HCT116 (cell line): Measurements from ENCODE around the gene PTPRR. TPM values are rescaled to one million over a fixed set of nuclear protein-coding genes. Genes with fewer than 3 reads are reported as not detected.

Experiments used
- ATAC-seq: fragments of 200-7000 bp; cut with Tn5 transposase; 2 replicates; pipeline ENCODE4 v1.9.1; 2020; ENCODE audit warnings: mild to moderate bottlenecking, moderate library complexity
- BruUV-seq: library from RNA; stranded (reverse); fragments of 400-500 nt; replicated peaks from 2 replicates; lab custom pipeline; 2021; lab: Mats Ljungman, UMichigan
- CTCF ChIA-PET: fragments of 300-600 bp; sonication (Branson Sonifier 250); formaldehyde crosslinking; loops from one replicate; lab custom pipeline; 2021; ENCODE audit warnings: antibody characterized with exemption; lab: Charles Lee
- POLR2A ChIA-PET: fragments of 300-600, 350-600 bp; sonication (Branson Sonifier 250); formaldehyde crosslinking; loops from one replicate; lab custom pipeline; 2021; ENCODE audit warnings: antibody characterized with exemption; lab: Charles Lee
- RAD21 ChIA-PET, 2 experiments: fragments of 300-600 bp; sonication (Branson Sonifier 250); formaldehyde crosslinking; loops; one replicate each; lab custom pipeline; 2023; ENCODE audit warnings: low total read pairs in 2 of 2; ENCODE audit not compliant: uncharacterized antibody in 2 of 2, unreplicated experiment in 2 of 2, low non-redundant PET in 1 of 2; lab: Charles Lee
- DNase-seq: peaks from one replicate; pipeline ENCODE4 v3.0.0-alpha.2; 2010; ENCODE audit warnings: low read depth, low spot score
- H2AFZ ChIP-seq: fragments of 200-600 bp; shearing (Covaris generic), sonication (generic); 2 replicates; pipeline ENCODE4 v1.6.1; 2017; ENCODE audit warnings: low read depth, mixed run types, mixed read lengths, antibody characterized with exemption, low read length; ENCODE audit not compliant: poor library complexity, severe bottlenecking
- H3K27ac ChIP-seq: 2 replicates; pipeline ENCODE4 v1.5.1; 2012; ENCODE audit warnings: low read depth, low read length
- H3K27me3 ChIP-seq: fragments of 200-600 bp; sonication (generic); 2 replicates; pipeline ENCODE4 v1.6.1; 2016; ENCODE audit warnings: mixed run types, low read length, mixed read lengths; ENCODE audit not compliant: insufficient read depth
- H3K36me3 ChIP-seq, 2 experiments: fragments of 200-500 bp in 1 of 2; fragments of 200-600 bp in 1 of 2; sonication (Bioruptor generic) in 1 of 2; sonication (generic) in 1 of 2; 2 replicates each; pipeline versions ENCODE4 v1.5.1 to v1.6.1; 2014 to 2016; ENCODE audit warnings: low read length in 2 of 2, inconsistent platforms in 1 of 2, mixed read lengths in 1 of 2, mixed run types in 1 of 2; ENCODE audit not compliant: insufficient read depth in 2 of 2, control insufficient read depth in 1 of 2
- H3K4me1 ChIP-seq, 2 experiments: fragments of 200-600 bp in 1 of 2; sonication (generic) in 1 of 2; 2 replicates each; pipeline versions ENCODE4 v1.5.1 to v1.6.1; 2012 to 2017; ENCODE audit warnings: low read length in 2 of 2, inconsistent platforms in 1 of 2, mild to moderate bottlenecking in 1 of 2, mixed read lengths in 1 of 2, mixed run types in 1 of 2, moderate library complexity in 1 of 2; ENCODE audit not compliant: insufficient read depth in 2 of 2, control insufficient read depth in 1 of 2
- H3K4me2 ChIP-seq: fragments of 200-600 bp; sonication (generic); 2 replicates; pipeline ENCODE4 v1.6.1; 2017; ENCODE audit warnings: mixed run types, low read length, mixed read lengths
- H3K4me3 ChIP-seq, 2 experiments: fragments of 200-600 bp in 1 of 2; sonication (generic) in 1 of 2; replicated peaks in 1 of 2; 2 replicates each; pipeline ENCODE4 v1.5.1; 2011 to 2016; ENCODE audit warnings: low read length in 2 of 2, control low read depth in 1 of 2, low read depth in 1 of 2, mild to moderate bottlenecking in 1 of 2, mixed read lengths in 1 of 2, mixed run types in 1 of 2
- H3K79me2 ChIP-seq: fragments of 200-600 bp; sonication (generic); 2 replicates; pipeline ENCODE4 v1.6.1; 2017; ENCODE audit warnings: mild to moderate bottlenecking, mixed run types, low read length, moderate library complexity, mixed read lengths; ENCODE audit not compliant: insufficient read depth
- H3K9ac ChIP-seq: fragments of 200-600 bp; sonication (generic); 2 replicates; pipeline ENCODE4 v1.6.1; 2016; ENCODE audit warnings: low read length, mixed read lengths
- H3K9me2 ChIP-seq: fragments of 200-600 bp; sonication (generic), shearing (Covaris generic); 2 replicates; pipeline ENCODE4 v1.6.1; 2017; ENCODE audit warnings: mixed run types, mild to moderate bottlenecking, moderate library complexity; ENCODE audit not compliant: insufficient read depth
- H3K9me3 ChIP-seq, 2 experiments: fragments of 200-500 bp in 1 of 2; fragments of 200-600 bp in 1 of 2; sonication (Bioruptor generic) in 1 of 2; sonication (generic) in 1 of 2; 2 replicates each; pipeline ENCODE4 v1.6.1; 2014 to 2017; ENCODE audit warnings: low read length in 2 of 2, mixed read lengths in 2 of 2, inconsistent platforms in 1 of 2, low read depth in 1 of 2, mild to moderate bottlenecking in 1 of 2, mixed run types in 1 of 2, moderate library complexity in 1 of 2; ENCODE audit not compliant: control insufficient read depth in 1 of 2, insufficient read depth in 1 of 2
- H4K20me1 ChIP-seq: fragments of 200-600 bp; sonication (generic), shearing (Covaris generic); 2 replicates; pipeline ENCODE4 v1.6.1; 2017; ENCODE audit warnings: mixed run types, mild to moderate bottlenecking, moderate library complexity; ENCODE audit not compliant: insufficient read depth
- ATF3 ChIP-seq: IDR thresholded peaks from 2 replicates; pipeline ENCODE4 v1.6.1; 2012
- CBX3 ChIP-seq: IDR thresholded peaks from 2 replicates; pipeline ENCODE4 v1.6.1; 2012; ENCODE audit warnings: low read depth
- CTCF ChIP-seq, 3 experiments: fragments of 200-600 bp in 1 of 3; sonication (generic) in 1 of 3; IDR thresholded peaks in 2 of 3; conservative IDR thresholded peaks in 1 of 3; 2 replicates each; pipeline ENCODE4 v1.5.1; 2012 to 2017; ENCODE audit warnings: low read depth in 2 of 3, low read length in 2 of 3, antibody characterized with exemption in 1 of 3, borderline replicate concordance in 1 of 3, control low read depth in 1 of 3, mild to moderate bottlenecking in 1 of 3, mixed read lengths in 1 of 3, mixed run types in 1 of 3, moderate library complexity in 1 of 3; ENCODE audit not compliant: insufficient read depth in 1 of 3
- ELF1 ChIP-seq: IDR thresholded peaks from 2 replicates; pipeline ENCODE4 v1.6.1; 2012; ENCODE audit warnings: low read depth, borderline replicate concordance
- JUND ChIP-seq: IDR thresholded peaks from 2 replicates; pipeline ENCODE4 v1.6.1; 2012
- SIN3A ChIP-seq: IDR thresholded peaks from 2 replicates; pipeline ENCODE4 v1.6.1; 2012; ENCODE audit warnings: low read depth
- SP1 ChIP-seq: IDR thresholded peaks from 2 replicates; pipeline ENCODE4 v1.6.1; 2012; ENCODE audit warnings: low read depth
- TCF7L2 ChIP-seq: IDR thresholded peaks from 2 replicates; pipeline ENCODE4 v1.7.0; 2011; ENCODE audit warnings: borderline replicate concordance, inconsistent platforms; ENCODE audit not compliant: insufficient read depth, insufficient read length; ENCODE audit errors: extremely low read depth
- YY1 ChIP-seq: IDR thresholded peaks from 2 replicates; pipeline ENCODE4 v1.6.1; 2011; ENCODE audit warnings: low read length, low read depth, moderate library complexity, mild to moderate bottlenecking; ENCODE audit not compliant: insufficient replicate concordance; ENCODE audit errors: extremely low read depth
- ZNF274 ChIP-seq: fragments of 200-500 bp; sonication (Bioruptor generic); IDR thresholded peaks from 2 replicates; pipeline ENCODE4 v1.6.1; 2014; ENCODE audit warnings: mild to moderate bottlenecking, low read depth, low read length, inconsistent platforms
- intact Hi-C: fragments of 100-400 bp; cut with micrococcal nuclease; formaldehyde crosslinking; loops from 2 replicates; pipeline ENCODE4 v1.10.0; 2022
- total RNA-seq: library from RNA; stranded (reverse); gene quantifications from one replicate; pipeline ENCODE4 v1.2.1, GENCODE V29; 2021; ENCODE audit not compliant: unreplicated experiment
- TF ChIP-seq, protein P1 (sequence below): IDR thresholded peaks from 2 replicates; pipeline ENCODE4 v1.6.1; 2012

PTPRR gene
- total RNA-seq, 1 experiment from 2014 or later = 0.27 TPM

DNA sequence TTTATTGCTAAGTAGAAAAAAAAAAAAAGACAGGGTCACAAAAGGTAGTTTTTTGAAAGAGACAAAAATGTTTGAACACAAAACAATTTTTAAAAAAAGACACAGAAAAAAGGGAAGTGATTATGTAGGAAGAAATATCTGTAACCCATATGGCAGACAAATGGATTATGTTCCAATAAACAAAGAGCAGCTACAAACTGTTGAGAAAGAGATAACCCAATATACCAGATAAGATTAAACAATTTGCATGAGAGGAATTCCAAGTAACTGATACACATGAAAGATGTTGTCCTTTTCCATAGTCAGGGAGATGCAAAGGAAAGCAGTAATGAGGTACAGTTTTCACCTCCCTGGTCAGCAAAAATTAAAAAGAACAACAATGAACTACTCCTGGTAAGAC is 44.9 kb downstream of the PTPRR start:
- no peaks in the 10 kb centered on the region for H4K20me1 ChIP-seq
- CTCF ChIA-PET = no interaction called here
- POLR2A ChIA-PET = no interaction called here
- DNase-seq = no peak
- no peaks in the 10 kb centered on the region for H3K36me3 ChIP-seq
- TF ChIP-seq ATF3 = no peak
- TF ChIP-seq, protein P1, sequence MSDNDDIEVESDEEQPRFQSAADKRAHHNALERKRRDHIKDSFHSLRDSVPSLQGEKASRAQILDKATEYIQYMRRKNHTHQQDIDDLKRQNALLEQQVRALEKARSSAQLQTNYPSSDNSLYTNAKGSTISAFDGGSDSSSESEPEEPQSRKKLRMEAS = no peak
- no peak for TF ChIP-seq SIN3A
- no peak for TF ChIP-seq CBX3
- no peak for TF ChIP-seq TCF7L2
- TF ChIP-seq YY1 = no peak
- no peak for TF ChIP-seq ZNF274
- TF ChIP-seq JUND = no peak
- no peak for TF ChIP-seq CTCF (IDR thresholded peaks at IDR 0.05 in 2 of 3, conservative IDR thresholded peaks at IDR 0.05 in 1 of 3; ENCODE audit: borderline replicate concordance in 1 of 3, insufficient read depth in 1 of 3, low read depth in 2 of 3, low read length in 2 of 3)
- TF ChIP-seq SP1 = no peak
- TF ChIP-seq ELF1 = no peak
- TF ChIP-seq, all 23 proteins: peak for 0
- Histone ChIP-seq H3K27ac (no peak overlapping the region), H3K27me3 (no peaks in the 10 kb centered on the region), H3K79me2 (no peaks in the 10 kb centered on the region), H3K4me2 (no peak overlapping the region), H3K9ac (no peak overlapping the region), H3K4me3 (no peak overlapping the region), H3K4me1 (no peaks in the 10 kb centered on the region), H3K9me3 (no peaks in the 10 kb centered on the region), H3K9me2 (no peaks in the 10 kb centered on the region), H2AFZ (no peak overlapping the region)
- intact Hi-C loops = no loop called here
- ATAC-seq = no peak
- RAD21 ChIA-PET = no interaction called here
- no TSS peak for BruUV-seq
